Measurements from ENCODE around the gene IRGM. TPM values are rescaled to one million over a fixed set of nuclear protein-coding genes. Genes with fewer than 3 reads are reported as not detected.
"Not testable (repeated sequence)": the region's sequence is repeated elsewhere in the genome, so short reads cannot be mapped to it uniquely, and the experiment has no call there.

Gene IRGM
- total RNA-seq, 1 experiment from 2014 or later: not detected

GRCh38 chr5:150816946-150817345 lies 29.4 kb upstream of the IRGM start:
- Histone ChIP-seq H3K4me3 (no peak overlapping the region), H4K20me1 (ENCODE audit: insufficient read depth) (no peaks in the 10 kb centered on the region), H3K36me3 (ENCODE audit: low read depth) (no peaks in the 10 kb centered on the region), H3K27ac (no peak overlapping the region), H2AFZ (no peak overlapping the region), H3K4me2 (no peak overlapping the region), H3K9me2 (ENCODE audit: insufficient read depth) (no peaks in the 10 kb centered on the region), H3K27me3 (ENCODE audit: insufficient read depth, low read depth) (peaks cover 38% of the 10 kb centered on the region; the same call in 1 of the 2 replicates), H3K79me2 (ENCODE audit: low read depth) (no peaks in the 10 kb centered on the region), H3F3A (ENCODE audit: insufficient read depth, low read depth) (no peaks in the 10 kb centered on the region), H3K4me1 (replicated peaks; ENCODE audit: insufficient read depth) (no peaks in the 10 kb centered on the region), H3K9me3 (ENCODE audit: insufficient read depth, low read depth) (peaks cover 5% of the 10 kb centered on the region; the same call in 1 of the 2 replicates)
- DNase-seq: no peak
- ChIA-PET CTCF (no interaction called here), POLR2A (ENCODE audit: unreplicated experiment) (no interaction called here)
- no TSS peak for BruUV-seq (replicated peaks)
- intact Hi-C loops (cut with micrococcal nuclease; ENCODE audit: unreplicated experiment): no loop called here
- TF ChIP-seq CTCF (conservative IDR thresholded peaks at IDR 0.05) (no peak), EZH2 (IDR thresholded peaks at IDR 0.05; ENCODE audit: low read depth) (no peak)

- H3K9me2 ChIP-seq (ENCODE audit: insufficient read depth): no peaks in the 10 kb centered on the region
- CTCF ChIA-PET: no interaction called here
- DNase-seq: no peak
- no peaks in the 10 kb centered on the region for H3K4me1 ChIP-seq (replicated peaks; ENCODE audit: insufficient read depth)
- intact Hi-C loops (cut with micrococcal nuclease; ENCODE audit: unreplicated experiment): no loop called here
- no peaks in the 10 kb centered on the region for H3F3A ChIP-seq (ENCODE audit: insufficient read depth, low read depth)
- no peak overlapping the region for H3K4me3 ChIP-seq
- BruUV-seq (replicated peaks): no TSS peak
- H3K27ac ChIP-seq: no peak overlapping the region
- H3K4me2 ChIP-seq: no peak overlapping the region
- no peaks in the 10 kb centered on the region for H3K36me3 ChIP-seq (ENCODE audit: low read depth)
- H3K9me3 ChIP-seq (ENCODE audit: insufficient read depth, low read depth): peaks cover 14% of the 10 kb centered on the region
- no peaks in the 10 kb centered on the region for H4K20me1 ChIP-seq (ENCODE audit: insufficient read depth)
- no peak for TF ChIP-seq CTCF (conservative IDR thresholded peaks at IDR 0.05)
- no peak for TF ChIP-seq EZH2 (IDR thresholded peaks at IDR 0.05; ENCODE audit: low read depth)
- no peaks in the 10 kb centered on the region for H3K79me2 ChIP-seq (ENCODE audit: low read depth)
- no peaks in the 10 kb centered on the region for H3K27me3 ChIP-seq (ENCODE audit: insufficient read depth, low read depth)
- H2AFZ ChIP-seq: no peak overlapping the region
- POLR2A ChIA-PET (ENCODE audit: unreplicated experiment): no interaction called here
Observed at GRCh38 chr5:150829744-150830143, 16.6 kb upstream of the IRGM start.

- H3K4me2 ChIP-seq; H3K36me3 ChIP-seq (ENCODE audit: low read depth); intact Hi-C loops (cut with micrococcal nuclease; ENCODE audit: unreplicated experiment); H3F3A ChIP-seq (ENCODE audit: insufficient read depth, low read depth); H3K27me3 ChIP-seq (ENCODE audit: insufficient read depth, low read depth); H2AFZ ChIP-seq; BruUV-seq (replicated peaks); H4K20me1 ChIP-seq (ENCODE audit: insufficient read depth); POLR2A ChIA-PET (ENCODE audit: unreplicated experiment); H3K79me2 ChIP-seq (ENCODE audit: low read depth); H3K4me1 ChIP-seq (replicated peaks; ENCODE audit: insufficient read depth); H3K4me3 ChIP-seq; DNase-seq; H3K27ac ChIP-seq; H3K9me2 ChIP-seq (ENCODE audit: insufficient read depth); CTCF ChIA-PET: not testable (repeated sequence)
- peaks cover 14% of the 10 kb centered on the region for H3K9me3 ChIP-seq (ENCODE audit: insufficient read depth, low read depth)
Observed at GRCh38 chr5:150831821-150832220, 14.5 kb upstream of the IRGM start.

GRCh38 chr5:150836064-150836463 lies 10.3 kb upstream of the IRGM start:
- POLR2A ChIA-PET (ENCODE audit: unreplicated experiment): no interaction called here

More at GRCh38 chr5:150836064-150836463, 10.3 kb upstream of the IRGM start:
- TF ChIP-seq EZH2 (IDR thresholded peaks at IDR 0.05; ENCODE audit: low read depth): no peak
- no peak for TF ChIP-seq CTCF (conservative IDR thresholded peaks at IDR 0.05)
- Histone ChIP-seq H3K27ac (no peak overlapping the region), H3K4me3 (no peak overlapping the region), H3K27me3 (ENCODE audit: insufficient read depth, low read depth) (peaks cover 22% of the 10 kb centered on the region; the same call in 1 of the 2 replicates), H3K4me1 (replicated peaks; ENCODE audit: insufficient read depth) (no peaks in the 10 kb centered on the region), H3K79me2 (ENCODE audit: low read depth) (no peaks in the 10 kb centered on the region), H3K36me3 (ENCODE audit: low read depth) (no peaks in the 10 kb centered on the region), H3K9me2 (ENCODE audit: insufficient read depth) (no peaks in the 10 kb centered on the region), H3F3A (ENCODE audit: insufficient read depth, low read depth) (no peaks in the 10 kb centered on the region), H3K4me2 (no peak overlapping the region), H3K9me3 (ENCODE audit: insufficient read depth, low read depth) (peaks cover 7% of the 10 kb centered on the region; the same call in 1 of the 2 replicates), H4K20me1 (ENCODE audit: insufficient read depth) (no peaks in the 10 kb centered on the region), H2AFZ (no peak overlapping the region)
- BruUV-seq (replicated peaks): no TSS peak
- CTCF ChIA-PET: no interaction called here
- intact Hi-C loops (cut with micrococcal nuclease; ENCODE audit: unreplicated experiment): no loop called here
- no peak for DNase-seq

All from PC-9 (cell line).